Caco-2 (cell line): ENCODE measurements around the gene CAMSAP1. TPM values are rescaled to one million over a fixed set of nuclear protein-coding genes. Genes with fewer than 3 reads are reported as not detected.

Experiments
- BruUV-seq: library from RNA; stranded (reverse); fragments of 400-500 nt; replicated peaks from 2 replicates; lab custom pipeline; 2021; lab: Mats Ljungman, UMichigan
- CTCF ChIA-PET: fragments of 300-600 bp; sonication (Branson Sonifier 250); formaldehyde crosslinking; loops from one replicate; lab custom pipeline; 2022; ENCODE audit warnings: antibody characterized with exemption; lab: Charles Lee
- POLR2A ChIA-PET: fragments of 300-600 bp; sonication (Branson Sonifier 250); formaldehyde crosslinking; loops from one replicate; lab custom pipeline; 2022; ENCODE audit warnings: antibody characterized with exemption; lab: Charles Lee
- DNase-seq, 2 experiments: peaks; one replicate each; pipeline versions ENCODE4 v3.0.0 to v3.0.0-alpha.2; 2020 to 2022
- H3K27me3 ChIP-seq: replicated peaks from 2 replicates; pipeline ENCODE4 v1.6.0; 2011; ENCODE audit warnings: low read length; ENCODE audit not compliant: control insufficient read depth, insufficient read depth
- H3K36me3 ChIP-seq: 2 replicates; pipeline ENCODE4 v1.5.1; 2011; ENCODE audit warnings: low read length; ENCODE audit not compliant: control insufficient read depth, insufficient read depth
- H3K4me1 ChIP-seq: fragments of 250-450 bp; sonication (Bioruptor Pico); 2 replicates; pipeline ENCODE4 v1.5.1; 2020; ENCODE audit warnings: mild to moderate bottlenecking
- H3K4me3 ChIP-seq: 2 replicates; pipeline ENCODE4 v1.5.1; 2011; ENCODE audit warnings: low read depth, mild to moderate bottlenecking, control low read depth, low read length
- H3K9me3 ChIP-seq: fragments of 250-450 bp; sonication (Bioruptor Pico); 2 replicates; pipeline ENCODE4 v1.5.1; 2020; ENCODE audit warnings: mild to moderate bottlenecking, moderate library complexity
- H3K27ac Mint-ChIP-seq: one replicate; pipeline ENCODE4 v1.8.0; 2022; ENCODE audit warnings: mixed read lengths; ENCODE audit not compliant: unreplicated experiment
- H3K27me3 Mint-ChIP-seq: one replicate; pipeline ENCODE4 v1.8.0; 2022; ENCODE audit warnings: mixed read lengths; ENCODE audit not compliant: insufficient read depth, unreplicated experiment
- H3K36me3 Mint-ChIP-seq: one replicate; pipeline ENCODE4 v1.8.0; 2022; ENCODE audit warnings: mild to moderate bottlenecking, mixed read lengths; ENCODE audit not compliant: insufficient read depth, unreplicated experiment
- H3K4me1 Mint-ChIP-seq: one replicate; pipeline ENCODE4 v1.8.0; 2022; ENCODE audit warnings: low read depth, mixed read lengths; ENCODE audit not compliant: unreplicated experiment
- H3K4me3 Mint-ChIP-seq: one replicate; pipeline ENCODE4 v1.8.0; 2022; ENCODE audit warnings: mild to moderate bottlenecking, moderate library complexity, mixed read lengths; ENCODE audit not compliant: unreplicated experiment
- H3K9me3 Mint-ChIP-seq: one replicate; pipeline ENCODE4 v1.8.0; 2022; ENCODE audit warnings: mixed read lengths; ENCODE audit not compliant: unreplicated experiment
- intact Hi-C: fragments of 100-400 bp; cut with micrococcal nuclease; formaldehyde crosslinking; loops from one replicate; pipeline ENCODE4 v1.10.0; 2022; ENCODE audit not compliant: unreplicated experiment
- total RNA-seq: library from RNA; stranded (reverse); gene quantifications from 2 replicates; pipeline ENCODE4 v1.2.3, GENCODE V29; 2022
- TF ChIP-seq, protein P1 (sequence below), 2 experiments: fragments of 200-600 bp in 1 of 2; IDR thresholded peaks; 1 replicate in 1 of 2; 2 replicates in 1 of 2; pipeline versions ENCODE4 v1.5.1 to v1.8.0; 2011 to 2022; ENCODE audit warnings: antibody characterized with exemption in 1 of 2, control low read depth in 1 of 2, inconsistent platforms in 1 of 2, low read depth in 1 of 2, low read length in 1 of 2, mild to moderate bottlenecking in 1 of 2, moderate library complexity in 1 of 2; ENCODE audit not compliant: insufficient read depth in 1 of 2, severe bottlenecking in 1 of 2, unreplicated experiment in 1 of 2

The CAMSAP1 gene
- total RNA-seq, 1 experiment from 2014 or later, result 31.3 TPM

GRCh38 chr9:135876936-135877335, 30.4 kb downstream of the CAMSAP1 start:
- no peaks in the 10 kb centered on the region for H3K9me3 Mint-ChIP-seq
- intact Hi-C loops, result no loop called here
- no peaks in the 10 kb centered on the region for H3K27me3 ChIP-seq
- H3K4me3 ChIP-seq, result no peak overlapping the region
- no peaks in the 10 kb centered on the region for H3K27me3 Mint-ChIP-seq
- TF ChIP-seq, protein P1, sequence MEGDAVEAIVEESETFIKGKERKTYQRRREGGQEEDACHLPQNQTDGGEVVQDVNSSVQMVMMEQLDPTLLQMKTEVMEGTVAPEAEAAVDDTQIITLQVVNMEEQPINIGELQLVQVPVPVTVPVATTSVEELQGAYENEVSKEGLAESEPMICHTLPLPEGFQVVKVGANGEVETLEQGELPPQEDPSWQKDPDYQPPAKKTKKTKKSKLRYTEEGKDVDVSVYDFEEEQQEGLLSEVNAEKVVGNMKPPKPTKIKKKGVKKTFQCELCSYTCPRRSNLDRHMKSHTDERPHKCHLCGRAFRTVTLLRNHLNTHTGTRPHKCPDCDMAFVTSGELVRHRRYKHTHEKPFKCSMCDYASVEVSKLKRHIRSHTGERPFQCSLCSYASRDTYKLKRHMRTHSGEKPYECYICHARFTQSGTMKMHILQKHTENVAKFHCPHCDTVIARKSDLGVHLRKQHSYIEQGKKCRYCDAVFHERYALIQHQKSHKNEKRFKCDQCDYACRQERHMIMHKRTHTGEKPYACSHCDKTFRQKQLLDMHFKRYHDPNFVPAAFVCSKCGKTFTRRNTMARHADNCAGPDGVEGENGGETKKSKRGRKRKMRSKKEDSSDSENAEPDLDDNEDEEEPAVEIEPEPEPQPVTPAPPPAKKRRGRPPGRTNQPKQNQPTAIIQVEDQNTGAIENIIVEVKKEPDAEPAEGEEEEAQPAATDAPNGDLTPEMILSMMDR (IDR thresholded peaks at IDR 0.05; ENCODE audit: insufficient read depth in 1 of 2, low read depth in 1 of 2, low read length in 1 of 2, severe bottlenecking in 1 of 2, unreplicated experiment in 1 of 2), result no peak
- no peak overlapping the region for H3K27ac Mint-ChIP-seq
- no peaks in the 10 kb centered on the region for H3K9me3 ChIP-seq
- H3K36me3 Mint-ChIP-seq, result peaks cover 28% of the 10 kb centered on the region
- CTCF ChIA-PET, result no interaction called here
- no peak overlapping the region for H3K4me3 Mint-ChIP-seq
- H3K4me1 ChIP-seq, result no peaks in the 10 kb centered on the region
- BruUV-seq, result no TSS peak
- no peaks in the 10 kb centered on the region for H3K36me3 ChIP-seq
- H3K4me1 Mint-ChIP-seq, result no peaks in the 10 kb centered on the region
- no peak for DNase-seq
- POLR2A ChIA-PET, result no interaction called here

DNA sequence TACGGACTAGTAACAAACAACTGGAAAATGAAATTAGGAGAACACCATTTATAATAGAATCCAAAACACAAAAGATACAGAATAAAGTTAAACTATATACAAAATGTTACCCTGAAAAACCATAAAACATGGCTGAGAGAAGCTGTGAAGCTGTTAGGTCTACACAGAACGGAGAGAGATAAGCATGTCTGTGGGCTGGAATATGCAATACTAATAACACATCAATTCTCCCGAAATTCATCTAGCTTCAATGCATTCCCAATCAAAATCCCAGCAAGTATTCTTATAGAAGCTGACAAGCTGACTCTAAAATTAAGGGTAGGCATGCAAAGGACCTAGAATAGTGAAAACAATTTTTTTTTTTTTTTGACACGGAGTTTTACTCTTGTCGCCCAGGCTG, 32.5 kb downstream of the CAMSAP1 start:
- Mint-ChIP-seq H3K27ac (no peak overlapping the region), H3K36me3 (peaks cover 25% of the 10 kb centered on the region), H3K4me1 (no peaks in the 10 kb centered on the region), H3K9me3 (no peaks in the 10 kb centered on the region), H3K4me3 (no peak overlapping the region), H3K27me3 (no peaks in the 10 kb centered on the region)
- no peaks in the 10 kb centered on the region for H3K4me1 ChIP-seq
- BruUV-seq, result no TSS peak
- intact Hi-C loops, result no loop called here
- no peaks in the 10 kb centered on the region for H3K36me3 ChIP-seq
- TF ChIP-seq, protein P1 (IDR thresholded peaks at IDR 0.05; ENCODE audit: insufficient read depth in 1 of 2, low read depth in 1 of 2, low read length in 1 of 2, severe bottlenecking in 1 of 2, unreplicated experiment in 1 of 2), result no peak
- no peaks in the 10 kb centered on the region for H3K9me3 ChIP-seq
- no peak for DNase-seq
- no peaks in the 10 kb centered on the region for H3K27me3 ChIP-seq
- ChIA-PET CTCF (no interaction called here), POLR2A (no interaction called here)
- no peak overlapping the region for H3K4me3 ChIP-seq

DNA sequence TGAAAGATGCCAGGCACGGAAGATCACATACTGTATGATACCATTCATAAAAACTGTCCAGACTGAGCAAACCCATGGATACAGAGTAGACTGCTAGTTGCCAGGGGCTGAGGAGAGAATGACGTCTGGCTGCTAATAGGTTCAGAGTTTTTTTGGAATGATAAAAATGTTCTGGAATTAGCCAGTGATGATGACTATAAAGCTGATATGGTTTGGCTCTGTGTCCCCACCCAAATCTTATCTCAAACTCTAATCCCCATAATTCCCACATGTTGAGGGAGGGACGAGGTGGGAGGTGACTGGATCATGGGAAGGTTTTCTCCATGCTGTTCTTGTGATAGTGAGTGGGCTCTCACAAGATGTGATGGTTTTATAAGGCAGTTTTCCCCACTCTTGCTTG, 37.4 kb downstream of the CAMSAP1 start:
- TF ChIP-seq, protein P1 (IDR thresholded peaks at IDR 0.05; ENCODE audit: insufficient read depth in 1 of 2, low read depth in 1 of 2, low read length in 1 of 2, severe bottlenecking in 1 of 2, unreplicated experiment in 1 of 2), result no peak
- Histone ChIP-seq H3K4me3 (no peak overlapping the region), H3K36me3 (no peaks in the 10 kb centered on the region), H3K4me1 (no peaks in the 10 kb centered on the region), H3K9me3 (no peaks in the 10 kb centered on the region), H3K27me3 (no peaks in the 10 kb centered on the region)
- Mint-ChIP-seq H3K4me1 (no peaks in the 10 kb centered on the region), H3K9me3 (no peaks in the 10 kb centered on the region), H3K4me3 (no peak overlapping the region), H3K27me3 (no peaks in the 10 kb centered on the region), H3K27ac (no peak overlapping the region), H3K36me3 (peaks cover 11% of the 10 kb centered on the region)
- intact Hi-C loops, result loop anchor here (10.0 kb wide), 1 partner anchor 75 kb away; no protein-coding TSS in a partner anchor
- DNase-seq, result no peak
- no TSS peak for BruUV-seq
- POLR2A ChIA-PET, result no interaction called here
- CTCF ChIA-PET, result no interaction called here
